Mononuclear cell (primary cell): ENCODE results near the gene EFHC2. TPM values are rescaled to one million over a fixed set of nuclear protein-coding genes. Genes with fewer than 3 reads are reported as not detected.

Experiments
- H3K27me3 ChIP-seq: 2 replicates; pipeline ENCODE4 v1.6.0; 2011; ENCODE audit warnings: low read length, control low read depth; ENCODE audit not compliant: insufficient read depth
- H3K4me1 ChIP-seq: 2 replicates; pipeline ENCODE4 v1.5.1; 2011; ENCODE audit warnings: mild to moderate bottlenecking, low read length, control low read depth; ENCODE audit not compliant: insufficient read depth
- H3K4me3 ChIP-seq: 2 replicates; pipeline ENCODE4 v1.5.1; 2011; ENCODE audit warnings: mild to moderate bottlenecking, low read length, moderate library complexity
- H3K9me3 ChIP-seq: 2 replicates; pipeline ENCODE4 v1.5.1; 2011; ENCODE audit warnings: low read depth, mild to moderate bottlenecking, control low read depth, low read length
- total RNA-seq: library from RNA; depleted of rRNA; stranded (reverse); fragments of >200 nt; gene quantifications from one replicate; pipeline ENCODE4 v1.2.3, GENCODE V29; 2012

The EFHC2 gene
- total RNA-seq, 1 donor, result 6.1 TPM

GRCh38 chrX:44104699-44105098 is 238.8 kb downstream of the EFHC2 start:
- Histone ChIP-seq H3K27me3 (no peaks in the 10 kb centered on the region), H3K9me3 (no peaks in the 10 kb centered on the region), H3K4me3 (no peak overlapping the region), H3K4me1 (peaks cover 17% of the 10 kb centered on the region)

- no peak overlapping the region for H3K4me3 ChIP-seq
- H3K9me3 ChIP-seq, result no peaks in the 10 kb centered on the region
- peaks cover 24% of the 10 kb centered on the region for H3K4me1 ChIP-seq
- H3K27me3 ChIP-seq, result no peaks in the 10 kb centered on the region
Measured at GRCh38 chrX:44101281-44101680, 242.2 kb downstream of the EFHC2 start.

GRCh38 chrX:44099366-44099765 is 244.1 kb downstream of the EFHC2 start:
- peaks cover 24% of the 10 kb centered on the region for H3K4me1 ChIP-seq
- no peak overlapping the region for H3K4me3 ChIP-seq
- no peaks in the 10 kb centered on the region for H3K9me3 ChIP-seq
- H3K27me3 ChIP-seq, result no peaks in the 10 kb centered on the region

Other genes starting within 250 kb of the EFHC2 start
- gene FUNDC1, start 199.2 kb upstream of the EFHC2 start, total RNA-seq, result 12.5 TPM